GM18870 (cell line): ENCODE measurements around the gene ABHD16A.

Experiments
- ATAC-seq: cut with Tn5 transposase; IDR thresholded peaks from one replicate; pipeline ENCODE4 v1.9.1; 2021; ENCODE audit warnings: moderate library complexity; ENCODE audit not compliant: unreplicated experiment

The ABHD16A gene

GRCh38 chr6:31690231-31691077 lies 12.7 kb downstream of the ABHD16A start:
- no peak for ATAC-seq

DNA sequence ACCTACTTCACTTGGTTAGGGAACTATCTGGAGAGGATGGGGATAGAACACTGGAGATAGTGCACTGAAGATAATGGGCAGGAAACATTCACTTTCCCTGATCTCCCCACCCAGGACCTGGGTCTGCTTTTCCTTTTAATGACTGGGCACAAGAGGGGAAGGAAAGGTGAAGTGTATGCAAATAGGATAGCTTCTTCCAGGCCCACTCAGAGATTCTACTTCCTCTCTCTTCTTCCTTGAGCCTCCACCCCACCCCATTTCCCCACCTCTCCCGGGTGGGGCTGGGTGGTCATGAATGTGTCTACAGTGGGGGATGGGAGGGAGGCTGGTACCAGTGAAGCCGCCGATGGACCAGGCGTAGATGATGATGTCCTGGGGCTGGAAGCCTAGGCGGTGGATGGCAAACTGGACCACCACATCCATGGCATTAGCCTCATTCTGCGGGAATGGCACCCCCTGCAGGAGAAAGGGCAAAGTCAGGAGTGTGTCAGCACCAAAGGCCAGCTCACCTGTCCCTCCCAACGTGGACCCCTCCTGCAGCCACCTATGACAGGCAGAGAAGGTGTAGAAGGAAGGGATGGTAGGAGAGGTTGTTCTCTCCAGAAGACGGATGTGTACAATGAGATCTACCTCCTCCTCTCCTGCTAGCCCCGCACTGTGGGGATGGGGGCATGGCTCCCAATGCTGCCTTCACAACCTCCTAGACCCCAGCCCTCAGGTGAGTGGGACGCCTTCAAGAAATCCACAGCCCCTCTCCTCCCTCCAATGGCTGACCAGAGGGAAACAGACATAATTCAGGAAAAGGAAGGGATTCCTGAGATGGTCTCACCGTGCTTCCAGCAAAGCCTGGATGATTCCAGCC lies 13.6 kb downstream of the ABHD16A start:
- ATAC-seq = no peak

DNA sequence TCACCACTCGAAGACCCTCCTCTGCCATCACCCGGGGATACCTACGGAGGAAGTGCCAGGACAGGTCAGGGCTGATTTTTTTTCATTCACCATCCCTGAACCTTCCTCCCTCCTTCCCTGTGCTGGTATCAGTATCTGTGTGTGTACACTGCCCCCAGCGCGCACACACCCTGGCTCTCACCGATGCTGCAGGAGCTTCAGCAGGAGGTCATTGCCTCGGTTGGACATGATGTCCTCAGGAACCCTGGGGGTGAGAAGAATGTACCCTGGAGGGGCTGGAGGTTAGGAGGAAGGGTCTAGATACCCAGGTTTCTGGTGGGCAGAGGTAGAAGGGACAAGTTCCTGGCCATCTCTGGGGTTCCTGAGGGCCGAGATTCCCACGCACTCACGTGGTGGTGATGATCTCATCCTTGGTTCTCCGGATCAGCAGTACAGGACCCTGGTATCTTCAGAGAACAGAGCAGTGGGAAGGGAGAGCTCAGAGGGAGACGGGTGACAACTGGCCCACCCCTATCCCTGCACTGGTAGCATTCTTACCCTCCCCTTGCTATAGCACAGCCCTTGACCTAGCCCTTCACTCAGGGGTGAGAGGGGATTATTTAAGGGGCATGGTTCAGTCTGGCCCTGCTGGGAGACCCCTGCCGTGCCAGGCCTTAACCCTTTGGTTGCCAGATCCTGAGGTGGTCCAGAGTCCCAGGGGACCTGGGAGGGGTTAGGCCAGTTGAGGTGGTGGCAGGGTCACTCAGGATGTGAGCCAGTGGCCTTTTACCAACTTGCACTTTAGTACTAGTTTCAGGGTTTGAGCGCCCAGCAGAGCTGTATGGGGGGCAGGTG lies 15.0 kb downstream of the ABHD16A start:
- ATAC-seq = no peak

GRCh38 chr6:31687321-31687720 lies 15.8 kb downstream of the ABHD16A start:
- no peak for ATAC-seq

DNA sequence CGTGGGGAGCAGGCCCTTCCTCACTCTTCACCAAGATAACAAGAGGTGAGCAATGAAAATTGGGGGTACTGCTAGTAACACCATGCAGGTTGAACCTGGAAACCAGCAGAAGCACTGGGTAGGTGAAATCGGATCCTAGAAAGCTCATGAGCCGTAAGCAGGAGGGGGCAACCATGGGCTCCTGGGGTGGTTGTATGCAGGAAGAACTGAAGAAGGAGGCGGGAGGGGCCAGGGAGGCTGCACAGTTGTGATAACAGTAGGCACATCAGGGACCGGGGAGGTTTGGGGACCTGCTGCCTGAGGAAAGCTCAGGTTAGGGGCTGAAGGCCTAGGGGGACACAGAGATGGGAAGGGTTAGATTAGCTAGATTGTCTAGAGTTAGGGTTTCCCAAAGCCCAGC lies 16.6 kb downstream of the ABHD16A start:
- ATAC-seq = no peak

GRCh38 chr6:31683591-31683990 lies 19.5 kb downstream of the ABHD16A start:
- no peak for ATAC-seq

DNA sequence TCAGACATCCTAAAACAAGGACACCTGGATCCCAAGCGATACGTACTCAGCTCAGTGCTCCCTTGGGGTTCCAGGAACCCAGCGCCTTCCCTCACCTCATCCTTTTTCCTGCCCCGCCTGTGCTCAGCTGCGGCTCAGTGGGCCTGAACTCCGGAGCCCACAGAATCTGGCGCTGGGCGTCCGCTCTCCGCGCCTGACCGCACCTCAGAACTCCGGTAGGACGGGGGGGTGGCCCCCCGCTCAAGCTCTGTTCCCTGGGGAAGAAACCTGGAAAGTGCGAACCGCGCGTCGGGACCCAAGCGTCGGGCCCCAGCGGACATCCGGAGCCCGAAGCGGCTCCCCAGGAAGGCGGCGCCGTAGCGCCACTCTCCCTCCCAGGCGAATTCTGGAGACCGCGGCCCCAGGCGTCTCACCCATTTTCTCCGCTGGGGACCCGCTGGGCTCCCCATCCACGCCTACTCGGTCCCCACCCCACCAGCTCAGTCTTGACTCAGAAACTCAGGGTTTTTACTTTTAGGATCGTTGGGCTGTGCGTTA lies 21.9 kb downstream of the ABHD16A start:
- ATAC-seq = no peak

GRCh38 chr6:31680226-31681134 lies 22.6 kb downstream of the ABHD16A start, which contains the start of gene LY6G5C:
TSS of gene LY6G5C (minus strand) at chr6:31681067. CDS start at chr6:31680373, 694 bp downstream.
- no peak for ATAC-seq

DNA sequence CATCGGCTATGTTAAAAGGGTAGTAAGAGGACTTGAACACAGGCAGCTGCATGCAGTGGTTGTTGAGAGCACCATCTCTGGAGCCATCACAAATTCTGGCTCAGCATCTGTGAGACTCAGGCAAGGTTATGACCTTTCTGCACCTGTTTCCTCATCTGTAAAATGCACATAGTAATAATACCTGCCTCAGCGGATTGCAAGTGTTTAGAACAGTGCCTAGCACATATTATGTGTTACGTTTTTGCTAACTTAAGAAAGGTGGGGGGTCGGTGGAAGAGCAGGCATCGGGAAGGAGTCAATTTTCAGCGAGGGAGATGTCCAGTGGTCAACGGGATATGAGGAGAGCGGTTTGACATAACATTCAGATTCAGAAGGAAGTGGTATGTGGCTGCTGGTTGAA lies 25.2 kb downstream of the ABHD16A start:
- no peak for ATAC-seq

GRCh38 chr6:31676904-31677303 lies 26.2 kb downstream of the ABHD16A start:
- no peak for ATAC-seq

DNA sequence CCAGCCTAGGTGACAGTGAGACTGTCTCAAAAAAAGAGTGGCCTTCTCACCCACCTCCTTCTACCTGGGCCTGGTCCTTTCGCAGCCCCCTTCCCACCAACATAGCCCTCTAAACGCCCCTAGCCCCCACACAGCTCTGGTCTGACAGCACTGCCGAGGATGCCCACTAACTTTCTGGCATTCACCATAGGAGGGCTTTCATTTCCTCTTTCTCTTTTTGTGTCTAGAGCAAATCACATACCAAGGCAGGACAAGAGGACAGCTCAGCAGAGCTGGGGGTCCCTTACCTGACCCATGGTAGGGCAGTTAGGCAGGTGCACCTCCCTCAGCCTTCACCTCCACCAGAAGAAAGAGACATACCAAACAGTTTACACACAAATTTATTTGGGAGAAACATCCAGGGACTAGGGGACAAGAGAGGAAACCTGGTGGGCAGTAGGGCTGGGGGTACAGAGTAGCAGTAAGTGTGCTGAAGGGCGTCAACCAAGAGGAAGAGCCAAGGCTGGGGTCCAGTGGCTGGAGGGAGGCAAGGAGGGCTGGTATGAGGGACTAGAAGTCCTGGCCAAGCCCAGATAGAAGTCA lies 26.7 kb downstream of the ABHD16A start:
- no peak for ATAC-seq

GRCh38 chr6:31669676-31670075 lies 33.4 kb downstream of the ABHD16A start, which contains the start of gene LY6G5B:
TSS of gene LY6G5B (plus strand) at chr6:31669976. CDS start at chr6:31670951, 975 bp downstream.
- ATAC-seq = no peak

DNA sequence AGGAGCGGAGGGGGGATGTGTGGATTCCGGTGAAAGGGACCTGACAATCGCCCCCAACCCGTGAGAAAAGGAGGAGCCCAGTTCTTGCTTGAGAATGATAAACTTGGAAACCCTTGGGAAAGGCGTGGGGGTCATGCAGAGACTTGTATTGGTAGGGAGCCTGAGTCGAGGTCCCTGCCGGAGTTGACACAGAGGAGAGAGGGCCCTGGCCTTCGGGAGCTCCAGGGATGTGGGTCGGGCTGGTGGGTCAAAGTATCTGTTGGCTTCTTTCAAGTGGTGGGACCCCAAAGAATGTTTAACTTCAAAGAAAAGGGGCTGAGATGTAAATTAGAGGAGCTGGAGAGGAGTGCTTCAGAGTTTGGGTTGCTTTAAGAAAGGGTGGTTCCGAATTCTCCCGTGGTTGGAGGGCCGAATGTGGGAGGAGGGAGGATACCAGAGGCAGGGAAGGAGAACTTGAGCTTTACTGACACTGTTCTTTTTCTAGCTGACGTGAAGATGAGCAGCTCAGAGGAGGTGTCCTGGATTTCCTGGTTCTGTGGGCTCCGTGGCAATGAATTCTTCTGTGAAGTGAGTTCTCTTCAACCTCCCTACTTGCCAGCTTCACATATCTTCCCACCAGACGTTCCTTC lies 36.7 kb downstream of the ABHD16A start:
- ATAC-seq = no peak

DNA sequence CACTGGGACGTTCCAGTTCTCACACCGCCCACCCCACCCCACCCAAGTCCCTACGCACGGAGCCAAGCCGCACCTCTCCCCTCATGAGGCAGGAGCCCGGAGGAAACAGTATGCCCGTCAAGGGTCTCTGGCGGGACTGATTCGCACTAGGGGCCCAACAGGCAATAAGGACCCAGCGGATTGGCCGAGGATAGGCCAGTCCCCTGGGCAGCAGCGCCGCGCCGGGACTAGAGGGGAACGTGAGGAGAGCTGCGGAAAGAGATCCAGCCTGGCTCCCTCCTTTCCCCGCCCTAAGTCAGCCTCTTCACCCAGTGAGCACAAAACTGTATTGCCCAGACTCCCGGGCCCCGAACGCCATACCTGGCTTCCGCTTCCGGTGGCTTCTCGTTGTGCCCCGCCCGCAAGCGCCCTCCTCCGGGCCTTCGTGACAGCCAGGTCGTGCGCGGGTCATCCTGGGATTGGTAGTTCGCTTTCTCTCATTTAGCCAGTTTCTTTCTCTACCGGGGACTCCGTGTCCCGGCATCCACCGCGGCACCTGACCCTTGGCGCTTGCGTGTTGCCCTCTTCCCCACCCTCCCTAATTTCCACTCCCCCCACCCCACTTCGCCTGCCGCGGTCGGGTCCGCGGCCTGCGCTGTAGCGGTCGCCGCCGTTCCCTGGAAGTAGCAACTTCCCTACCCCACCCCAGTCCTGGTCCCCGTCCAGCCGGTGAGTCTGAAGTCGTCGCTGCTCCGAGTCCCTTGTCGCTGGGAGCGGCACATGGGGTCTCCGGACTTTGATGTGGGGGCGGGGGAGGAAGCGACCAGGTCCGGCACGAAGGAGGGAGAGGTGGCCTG lies 37.4 kb downstream of the ABHD16A start, which contains the start of gene CSNK2B:
CSNK2B (plus strand) TSS at position 580 of the 836 bp plus-strand sequence. CDS start 752 bp downstream, outside the sequence.
- ATAC-seq = peak; percentile 81

DNA sequence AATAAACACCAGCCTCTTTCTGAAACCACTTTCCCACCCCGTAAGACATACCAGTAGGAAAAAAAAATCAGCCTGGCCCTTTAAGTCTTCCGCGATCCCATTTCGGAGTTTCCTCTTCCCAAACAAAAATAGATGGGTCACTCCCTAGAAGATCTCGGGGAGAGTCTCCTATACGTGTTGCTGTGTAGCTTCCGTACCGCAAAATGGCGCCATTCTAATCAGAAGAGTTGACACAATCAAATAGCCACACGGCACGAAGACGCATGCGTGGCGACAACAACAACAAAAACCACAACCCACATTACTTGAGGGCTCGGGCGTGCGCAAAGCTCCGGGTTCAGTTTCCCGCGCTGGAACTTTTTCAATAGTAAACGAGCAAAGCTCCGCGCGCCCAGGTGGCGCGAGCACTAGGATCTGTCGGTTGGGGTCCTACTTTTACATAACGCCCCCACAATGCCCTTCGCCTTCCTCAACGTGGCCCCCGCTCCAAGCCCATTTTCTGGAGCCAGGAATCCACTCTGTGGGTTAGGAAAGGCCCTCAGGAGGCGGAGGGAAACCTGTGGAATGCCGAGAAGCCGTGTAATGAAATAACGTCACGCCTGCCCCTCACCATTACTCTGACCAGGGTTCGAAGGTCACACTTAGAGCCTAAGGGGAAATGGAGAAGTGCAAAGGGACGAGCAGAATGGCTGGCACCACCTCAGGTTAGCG lies 38.2 kb downstream of the ABHD16A start, which contains the start of gene GPANK1:
GPANK1 (minus strand) TSS at position 208 of the 711 bp plus-strand sequence. CDS start 519 bp downstream, outside the sequence.
- peak; percentile 44 for ATAC-seq

- ATAC-seq = no peak
These were observed 38.9 kb downstream of the ABHD16A start for GRCh38 chr6:31663961-31664789.
